ENCODE measurements around the gene COL5A1.

Gene COL5A1

GRCh38 chr9:134732392-134733110, 90.9 kb downstream of the COL5A1 start:
- no peak overlapping the region for H3K4me3 ChIP-seq (ENCODE audit: low read length)
- no peak for TF ChIP-seq CTCF (IDR thresholded peaks at IDR 0.05; ENCODE audit: insufficient read depth, low read depth, low read length, missing control alignments)
- DNase-seq (ENCODE audit: low read depth): no peak

GRCh38 chr9:134733480-134734232, 92.1 kb downstream of the COL5A1 start:
- H3K4me3 ChIP-seq (ENCODE audit: low read length): no peak overlapping the region
- DNase-seq (ENCODE audit: low read depth): no peak
- no peak for TF ChIP-seq CTCF (IDR thresholded peaks at IDR 0.05; ENCODE audit: insufficient read depth, low read depth, low read length, missing control alignments)

- no peak for TF ChIP-seq CTCF (IDR thresholded peaks at IDR 0.05; ENCODE audit: insufficient read depth, low read depth, low read length, missing control alignments)
- DNase-seq (ENCODE audit: low read depth): no peak
- H3K4me3 ChIP-seq (ENCODE audit: low read length): no peak overlapping the region
These were observed 92.7 kb downstream of the COL5A1 start for GRCh38 chr9:134734270-134734669.

- no peak overlapping the region for H3K4me3 ChIP-seq (ENCODE audit: low read length)
- DNase-seq (ENCODE audit: low read depth): no peak
- no peak for TF ChIP-seq CTCF (IDR thresholded peaks at IDR 0.05; ENCODE audit: insufficient read depth, low read depth, low read length, missing control alignments)
These were observed 94.0 kb downstream of the COL5A1 start for GRCh38 chr9:134735441-134736175.

GRCh38 chr9:134736791-134737497, 95.3 kb downstream of the COL5A1 start:
- H3K4me3 ChIP-seq (ENCODE audit: low read length): no peak overlapping the region
- DNase-seq (ENCODE audit: low read depth): no peak
- no peak for TF ChIP-seq CTCF (IDR thresholded peaks at IDR 0.05; ENCODE audit: insufficient read depth, low read depth, low read length, missing control alignments)

- no peak overlapping the region for H3K4me3 ChIP-seq (ENCODE audit: low read length)
- no peak for DNase-seq (ENCODE audit: low read depth)
- no peak for TF ChIP-seq CTCF (IDR thresholded peaks at IDR 0.05; ENCODE audit: insufficient read depth, low read depth, low read length, missing control alignments)
These were observed 96.4 kb downstream of the COL5A1 start for GRCh38 chr9:134737842-134738580.
